ENCODE results near the gene ABHD11. TPM values are rescaled to one million over a fixed set of nuclear protein-coding genes. Genes with fewer than 3 reads are reported as not detected.

The ABHD11 gene
- total and polyA plus RNA-seq, 9 of the 15 experiments (the other 6 are each of a cell fraction or from before 2014, with no cell fraction given): 7.7 to 44.2 (median 18.9) TPM

DNA sequence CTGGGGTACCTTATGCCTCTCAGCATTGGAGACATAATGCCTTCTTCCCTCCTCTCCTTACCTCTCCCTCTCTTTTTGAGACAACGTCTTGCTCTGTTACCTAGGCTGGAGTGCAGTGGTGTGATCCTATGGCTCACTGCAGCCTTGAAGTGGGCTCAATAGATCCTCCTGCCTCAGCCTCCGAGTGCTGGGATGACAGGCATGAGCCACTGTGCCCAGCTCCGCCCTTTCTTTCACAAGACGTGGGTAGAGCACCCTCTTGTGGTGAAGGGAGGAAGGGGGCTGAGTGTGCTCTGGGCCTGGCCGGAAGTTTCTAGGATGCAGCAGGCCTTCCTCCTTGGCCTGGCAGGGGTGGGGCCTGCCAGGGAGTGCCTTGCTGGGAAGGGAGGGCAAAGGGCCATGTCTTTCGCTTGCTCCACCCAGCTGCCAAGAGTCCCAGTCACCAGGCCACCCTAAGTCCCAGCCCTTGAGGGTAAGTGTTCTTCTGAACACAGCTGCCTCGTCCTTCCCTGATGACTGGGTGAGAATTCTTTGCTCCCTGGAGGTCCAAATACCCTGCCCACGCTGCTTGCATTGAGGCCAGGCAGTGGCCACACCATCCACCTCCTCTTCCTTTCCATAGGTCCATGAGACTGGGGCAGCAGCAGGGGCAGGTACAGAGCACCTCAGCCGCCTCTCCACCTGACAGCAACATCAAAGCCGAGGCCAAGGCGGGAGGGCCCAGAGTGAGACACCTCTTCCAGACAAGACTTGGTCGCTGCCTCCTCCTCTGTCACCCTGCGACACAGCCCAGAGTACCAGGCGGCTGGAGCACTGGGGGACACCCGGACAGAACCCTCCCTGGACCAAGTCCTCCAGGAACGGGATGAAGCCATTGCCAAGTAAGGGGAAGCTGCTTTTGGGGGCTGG lies 3.7 kb downstream of the ABHD11 start (continued):
- TF ChIP-seq, protein P1, sequence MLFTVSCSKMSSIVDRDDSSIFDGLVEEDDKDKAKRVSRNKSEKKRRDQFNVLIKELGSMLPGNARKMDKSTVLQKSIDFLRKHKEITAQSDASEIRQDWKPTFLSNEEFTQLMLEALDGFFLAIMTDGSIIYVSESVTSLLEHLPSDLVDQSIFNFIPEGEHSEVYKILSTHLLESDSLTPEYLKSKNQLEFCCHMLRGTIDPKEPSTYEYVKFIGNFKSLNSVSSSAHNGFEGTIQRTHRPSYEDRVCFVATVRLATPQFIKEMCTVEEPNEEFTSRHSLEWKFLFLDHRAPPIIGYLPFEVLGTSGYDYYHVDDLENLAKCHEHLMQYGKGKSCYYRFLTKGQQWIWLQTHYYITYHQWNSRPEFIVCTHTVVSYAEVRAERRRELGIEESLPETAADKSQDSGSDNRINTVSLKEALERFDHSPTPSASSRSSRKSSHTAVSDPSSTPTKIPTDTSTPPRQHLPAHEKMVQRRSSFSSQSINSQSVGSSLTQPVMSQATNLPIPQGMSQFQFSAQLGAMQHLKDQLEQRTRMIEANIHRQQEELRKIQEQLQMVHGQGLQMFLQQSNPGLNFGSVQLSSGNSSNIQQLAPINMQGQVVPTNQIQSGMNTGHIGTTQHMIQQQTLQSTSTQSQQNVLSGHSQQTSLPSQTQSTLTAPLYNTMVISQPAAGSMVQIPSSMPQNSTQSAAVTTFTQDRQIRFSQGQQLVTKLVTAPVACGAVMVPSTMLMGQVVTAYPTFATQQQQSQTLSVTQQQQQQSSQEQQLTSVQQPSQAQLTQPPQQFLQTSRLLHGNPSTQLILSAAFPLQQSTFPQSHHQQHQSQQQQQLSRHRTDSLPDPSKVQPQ (CRISPR knock-in tag; IDR thresholded peaks at IDR 0.05; ENCODE audit: borderline replicate concordance): no peak
- TF ChIP-seq ZNF408 (CRISPR knock-in tag; IDR thresholded peaks at IDR 0.05; ENCODE audit: low read depth) (no peak), PURB (CRISPR knock-in tag; IDR thresholded peaks at IDR 0.05; ENCODE audit: low read depth) (no peak), XRCC5 (IDR thresholded peaks at IDR 0.05; ENCODE audit: low read depth, low read length) (peak; percentile 92; the same call in 1 of the 2 replicates), RBM15 (IDR thresholded peaks at IDR 0.05; ENCODE audit: insufficient read depth, low read length) (no peak), HNRNPH1 (optimal IDR thresholded peaks at IDR 0.05; ENCODE audit: low read depth, low read length) (no peak), ZNF347 (CRISPR knock-in tag; IDR thresholded peaks at IDR 0.05; ENCODE audit: low read depth) (no peak), NCOR1 (IDR thresholded peaks at IDR 0.05) (no peak; the same call in 1 of the 2 replicates), LARP7 (IDR thresholded peaks at IDR 0.05) (peak; percentile 40; the same call in 1 of the 2 replicates), RBM34 (IDR thresholded peaks at IDR 0.05; ENCODE audit: borderline replicate concordance, insufficient read depth, low read length) (no peak), ARNT (IDR thresholded peaks at IDR 0.05) (peak in 1 of 2 experiments; percentile 63; a peak in 1 of 4 replicates), ZNF143 (CRISPR knock-in tag; IDR thresholded peaks at IDR 0.05) (no peak), ZNF311 (CRISPR knock-in tag; IDR thresholded peaks at IDR 0.05) (no peak), IFI16 (CRISPR knock-in tag; IDR thresholded peaks at IDR 0.05) (no peak), ZNF717 (CRISPR knock-in tag; IDR thresholded peaks at IDR 0.05) (no peak), ZNF354B (CRISPR knock-in tag; IDR thresholded peaks at IDR 0.05) (no peak), MAZ (CRISPR knock-in tag; conservative IDR thresholded peaks at IDR 0.05 in 1 of 2, IDR thresholded peaks at IDR 0.05 in 1 of 2) (peak; percentile 64 to 87), CBFA2T3 (IDR thresholded peaks at IDR 0.05) (no peak; the same call in 1 of the 2 replicates), L3MBTL2 (IDR thresholded peaks at IDR 0.05) (peak; percentile 63), PRMT5 (CRISPR knock-in tag; IDR thresholded peaks at IDR 0.05) (no peak)
- TF ChIP-seq, protein P2, sequence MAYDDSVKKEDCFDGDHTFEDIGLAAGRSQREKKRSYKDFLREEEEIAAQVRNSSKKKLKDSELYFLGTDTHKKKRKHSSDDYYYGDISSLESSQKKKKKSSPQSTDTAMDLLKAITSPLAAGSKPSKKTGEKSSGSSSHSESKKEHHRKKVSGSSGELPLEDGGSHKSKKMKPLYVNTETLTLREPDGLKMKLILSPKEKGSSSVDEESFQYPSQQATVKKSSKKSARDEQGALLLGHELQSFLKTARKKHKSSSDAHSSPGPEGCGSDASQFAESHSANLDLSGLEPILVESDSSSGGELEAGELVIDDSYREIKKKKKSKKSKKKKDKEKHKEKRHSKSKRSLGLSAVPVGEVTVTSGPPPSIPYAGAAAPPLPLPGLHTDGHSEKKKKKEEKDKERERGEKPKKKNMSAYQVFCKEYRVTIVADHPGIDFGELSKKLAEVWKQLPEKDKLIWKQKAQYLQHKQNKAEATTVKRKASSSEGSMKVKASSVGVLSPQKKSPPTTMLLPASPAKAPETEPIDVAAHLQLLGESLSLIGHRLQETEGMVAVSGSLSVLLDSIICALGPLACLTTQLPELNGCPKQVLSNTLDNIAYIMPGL (CRISPR knock-in tag; IDR thresholded peaks at IDR 0.05): 0 out of 2 replicates have a peak, but pooled peaks have one; percentile 31
- TF ChIP-seq, protein P3, sequence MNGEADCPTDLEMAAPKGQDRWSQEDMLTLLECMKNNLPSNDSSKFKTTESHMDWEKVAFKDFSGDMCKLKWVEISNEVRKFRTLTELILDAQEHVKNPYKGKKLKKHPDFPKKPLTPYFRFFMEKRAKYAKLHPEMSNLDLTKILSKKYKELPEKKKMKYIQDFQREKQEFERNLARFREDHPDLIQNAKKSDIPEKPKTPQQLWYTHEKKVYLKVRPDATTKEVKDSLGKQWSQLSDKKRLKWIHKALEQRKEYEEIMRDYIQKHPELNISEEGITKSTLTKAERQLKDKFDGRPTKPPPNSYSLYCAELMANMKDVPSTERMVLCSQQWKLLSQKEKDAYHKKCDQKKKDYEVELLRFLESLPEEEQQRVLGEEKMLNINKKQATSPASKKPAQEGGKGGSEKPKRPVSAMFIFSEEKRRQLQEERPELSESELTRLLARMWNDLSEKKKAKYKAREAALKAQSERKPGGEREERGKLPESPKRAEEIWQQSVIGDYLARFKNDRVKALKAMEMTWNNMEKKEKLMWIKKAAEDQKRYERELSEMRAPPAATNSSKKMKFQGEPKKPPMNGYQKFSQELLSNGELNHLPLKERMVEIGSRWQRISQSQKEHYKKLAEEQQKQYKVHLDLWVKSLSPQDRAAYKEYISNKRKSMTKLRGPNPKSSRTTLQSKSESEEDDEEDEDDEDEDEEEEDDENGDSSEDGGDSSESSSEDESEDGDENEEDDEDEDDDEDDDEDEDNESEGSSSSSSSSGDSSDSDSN (IDR thresholded peaks at IDR 0.05; ENCODE audit: borderline replicate concordance in 1 of 2, low read depth in 2 of 2, low read length in 2 of 2): 0 out of 4 replicates have a peak, but pooled peaks of 1 of the 2 experiments have one; percentile 39

Measured in K562 (cell line).